ENCODE measurements around the gene DNAJC6. TPM values are rescaled to one million over a fixed set of nuclear protein-coding genes. Genes with fewer than 3 reads are reported as not detected.

DNAJC6 gene
- total RNA-seq, 6 donors from 2014 or later, result 3.5 to 5.9 (median 5.2) TPM

GRCh38 chr1:65458730-65459396 is 149.5 kb downstream of the DNAJC6 start:
- Histone ChIP-seq H3K27ac (no peak overlapping the region), H3K4me3 (no peak overlapping the region), H3K36me3 (no peaks in the 10 kb centered on the region), H3K27me3 (no peaks in the 10 kb centered on the region), H3K4me1 (no peaks in the 10 kb centered on the region), H3K9me3 (no peaks in the 10 kb centered on the region)
- ATAC-seq (ENCODE audit: low FRiP score in 2 of 2), result no peak
- no peak for DNase-seq
- 94 to 97% methylated on average over 2 of the region's 2 CpGs for WGBS, 2 donors
- no peak for TF ChIP-seq POLR2AphosphoS5 (IDR thresholded peaks at IDR 0.05)
- no peak for TF ChIP-seq POLR2A (IDR thresholded peaks at IDR 0.05)
- no peak for TF ChIP-seq CTCF (IDR thresholded peaks at IDR 0.05)
- TF ChIP-seq EP300 (IDR thresholded peaks at IDR 0.05), result no peak

GRCh38 chr1:65459397-65459768 is 150.0 kb downstream of the DNAJC6 start:
- no peak for DNase-seq
- 66 to 81% methylated on average over 1 of the region's 1 CpG for WGBS, 2 donors

More at GRCh38 chr1:65459397-65459768, 150.0 kb downstream of the DNAJC6 start:
- H3K4me1 ChIP-seq, result no peaks in the 10 kb centered on the region
- no peaks in the 10 kb centered on the region for H3K9me3 ChIP-seq
- TF ChIP-seq POLR2AphosphoS5 (IDR thresholded peaks at IDR 0.05) (no peak), EP300 (IDR thresholded peaks at IDR 0.05) (no peak), CTCF (IDR thresholded peaks at IDR 0.05) (peak; percentile 13 to 43 (median 30))
- peak in 1 of 2 donors; percentile 31 for ATAC-seq (ENCODE audit: low FRiP score in 2 of 2)
- H3K36me3 ChIP-seq, result no peaks in the 10 kb centered on the region
- no peaks in the 10 kb centered on the region for H3K27me3 ChIP-seq
- no peak overlapping the region for H3K4me3 ChIP-seq
- H3K27ac ChIP-seq, result no peak overlapping the region

Small RNAs within 50 kb of the gene (small RNA-seq; reads per million reads assigned to genes)
- gene COX6CP13, result 0 reads per million in 4 donors
- 0 reads per million in 4 donors for gene RNU2-15P

Other genes with a start within 250 kb of the DNAJC6 start
- 1 to 10 TPM in 4 of 6 donors, under 1 TPM in 2; 0.44 to 7.0 (median 3.6) TPM for gene AK4, start 161.3 kb upstream of the DNAJC6 start, total RNA-seq
- 10 to 100 TPM; 12.8 to 37.3 (median 22.9) TPM for gene LEPR, start 111.1 kb downstream of the DNAJC6 start, total RNA-seq
- gene LEPROT, start 111.1 kb downstream of the DNAJC6 start, total RNA-seq, result 100 to 1,000 TPM in 1 of 6 donors, 10 to 100 TPM in 5; 28.0 to 120 (median 72.9) TPM